HCT116 (cell line): ENCODE results near the gene DNAJC1. TPM values are rescaled to one million over a fixed set of nuclear protein-coding genes. Genes with fewer than 3 reads are reported as not detected.

Experiments
- ATAC-seq: fragments of 200-7000 bp; cut with Tn5 transposase; 2 replicates; pipeline ENCODE4 v1.9.1; 2020; ENCODE audit warnings: mild to moderate bottlenecking, moderate library complexity
- BruUV-seq: library from RNA; stranded (reverse); fragments of 400-500 nt; replicated peaks from 2 replicates; lab custom pipeline; 2021; lab: Mats Ljungman, UMichigan
- CTCF ChIA-PET: fragments of 300-600 bp; sonication (Branson Sonifier 250); formaldehyde crosslinking; loops from one replicate; lab custom pipeline; 2021; ENCODE audit warnings: antibody characterized with exemption; lab: Charles Lee
- POLR2A ChIA-PET: fragments of 300-600, 350-600 bp; sonication (Branson Sonifier 250); formaldehyde crosslinking; loops from one replicate; lab custom pipeline; 2021; ENCODE audit warnings: antibody characterized with exemption; lab: Charles Lee
- RAD21 ChIA-PET, 2 experiments: fragments of 300-600 bp; sonication (Branson Sonifier 250); formaldehyde crosslinking; loops; one replicate each; lab custom pipeline; 2023; ENCODE audit warnings: low total read pairs in 2 of 2; ENCODE audit not compliant: uncharacterized antibody in 2 of 2, unreplicated experiment in 2 of 2, low non-redundant PET in 1 of 2; lab: Charles Lee
- DNase-seq: peaks from one replicate; pipeline ENCODE4 v3.0.0-alpha.2; 2010; ENCODE audit warnings: low read depth, low spot score
- H2AFZ ChIP-seq: fragments of 200-600 bp; shearing (Covaris generic), sonication (generic); 2 replicates; pipeline ENCODE4 v1.6.1; 2017; ENCODE audit warnings: low read depth, mixed run types, mixed read lengths, antibody characterized with exemption, low read length; ENCODE audit not compliant: poor library complexity, severe bottlenecking
- H3K27ac ChIP-seq: 2 replicates; pipeline ENCODE4 v1.5.1; 2012; ENCODE audit warnings: low read depth, low read length
- H3K27me3 ChIP-seq: fragments of 200-600 bp; sonication (generic); 2 replicates; pipeline ENCODE4 v1.6.1; 2016; ENCODE audit warnings: mixed run types, low read length, mixed read lengths; ENCODE audit not compliant: insufficient read depth
- H3K36me3 ChIP-seq, 2 experiments: fragments of 200-500 bp in 1 of 2; fragments of 200-600 bp in 1 of 2; sonication (Bioruptor generic) in 1 of 2; sonication (generic) in 1 of 2; 2 replicates each; pipeline versions ENCODE4 v1.5.1 to v1.6.1; 2014 to 2016; ENCODE audit warnings: low read length in 2 of 2, inconsistent platforms in 1 of 2, mixed read lengths in 1 of 2, mixed run types in 1 of 2; ENCODE audit not compliant: insufficient read depth in 2 of 2, control insufficient read depth in 1 of 2
- H3K4me1 ChIP-seq, 2 experiments: fragments of 200-600 bp in 1 of 2; sonication (generic) in 1 of 2; 2 replicates each; pipeline versions ENCODE4 v1.5.1 to v1.6.1; 2012 to 2017; ENCODE audit warnings: low read length in 2 of 2, inconsistent platforms in 1 of 2, mild to moderate bottlenecking in 1 of 2, mixed read lengths in 1 of 2, mixed run types in 1 of 2, moderate library complexity in 1 of 2; ENCODE audit not compliant: insufficient read depth in 2 of 2, control insufficient read depth in 1 of 2
- H3K4me2 ChIP-seq: fragments of 200-600 bp; sonication (generic); 2 replicates; pipeline ENCODE4 v1.6.1; 2017; ENCODE audit warnings: mixed run types, low read length, mixed read lengths
- H3K4me3 ChIP-seq, 2 experiments: fragments of 200-600 bp in 1 of 2; sonication (generic) in 1 of 2; replicated peaks in 1 of 2; 2 replicates each; pipeline ENCODE4 v1.5.1; 2011 to 2016; ENCODE audit warnings: low read length in 2 of 2, control low read depth in 1 of 2, low read depth in 1 of 2, mild to moderate bottlenecking in 1 of 2, mixed read lengths in 1 of 2, mixed run types in 1 of 2
- H3K79me2 ChIP-seq: fragments of 200-600 bp; sonication (generic); 2 replicates; pipeline ENCODE4 v1.6.1; 2017; ENCODE audit warnings: mild to moderate bottlenecking, mixed run types, low read length, moderate library complexity, mixed read lengths; ENCODE audit not compliant: insufficient read depth
- H3K9ac ChIP-seq: fragments of 200-600 bp; sonication (generic); 2 replicates; pipeline ENCODE4 v1.6.1; 2016; ENCODE audit warnings: low read length, mixed read lengths
- H3K9me2 ChIP-seq: fragments of 200-600 bp; sonication (generic), shearing (Covaris generic); 2 replicates; pipeline ENCODE4 v1.6.1; 2017; ENCODE audit warnings: mixed run types, mild to moderate bottlenecking, moderate library complexity; ENCODE audit not compliant: insufficient read depth
- H3K9me3 ChIP-seq, 2 experiments: fragments of 200-500 bp in 1 of 2; fragments of 200-600 bp in 1 of 2; sonication (Bioruptor generic) in 1 of 2; sonication (generic) in 1 of 2; 2 replicates each; pipeline ENCODE4 v1.6.1; 2014 to 2017; ENCODE audit warnings: low read length in 2 of 2, mixed read lengths in 2 of 2, inconsistent platforms in 1 of 2, low read depth in 1 of 2, mild to moderate bottlenecking in 1 of 2, mixed run types in 1 of 2, moderate library complexity in 1 of 2; ENCODE audit not compliant: control insufficient read depth in 1 of 2, insufficient read depth in 1 of 2
- H4K20me1 ChIP-seq: fragments of 200-600 bp; sonication (generic), shearing (Covaris generic); 2 replicates; pipeline ENCODE4 v1.6.1; 2017; ENCODE audit warnings: mixed run types, mild to moderate bottlenecking, moderate library complexity; ENCODE audit not compliant: insufficient read depth
- CBX3 ChIP-seq: IDR thresholded peaks from 2 replicates; pipeline ENCODE4 v1.6.1; 2012; ENCODE audit warnings: low read depth
- CEBPB ChIP-seq: IDR thresholded peaks from 2 replicates; pipeline ENCODE4 v1.6.1; 2012; ENCODE audit warnings: low read depth
- EGR1 ChIP-seq: IDR thresholded peaks from 2 replicates; pipeline ENCODE4 v1.6.1; 2012; ENCODE audit warnings: low read depth
- EZH2 ChIP-seq: fragments of 200-600 bp; sonication (generic); IDR thresholded peaks from 2 replicates; pipeline ENCODE4 v1.6.1; 2017; ENCODE audit warnings: antibody characterized with exemption, mixed run types
- EZH2phosphoT487 ChIP-seq: fragments of 200-600 bp; IDR thresholded peaks from 2 replicates; pipeline ENCODE4 v1.6.1; 2018; ENCODE audit warnings: antibody characterized with exemption, borderline replicate concordance
- FOSL1 ChIP-seq: IDR thresholded peaks from 2 replicates; pipeline ENCODE4 v1.6.1; 2012; ENCODE audit warnings: low read depth
- JUND ChIP-seq: IDR thresholded peaks from 2 replicates; pipeline ENCODE4 v1.6.1; 2012
- POLR2A ChIP-seq: IDR thresholded peaks from 2 replicates; pipeline ENCODE4 v1.7.0; 2011; ENCODE audit warnings: borderline replicate concordance; ENCODE audit not compliant: insufficient read depth, insufficient read length; ENCODE audit errors: extremely low read depth
- POLR2AphosphoS5 ChIP-seq: IDR thresholded peaks from 2 replicates; pipeline ENCODE4 v1.6.1; 2011; ENCODE audit warnings: mild to moderate bottlenecking, low read depth, low read length, moderate library complexity
- RAD21 ChIP-seq: IDR thresholded peaks from 2 replicates; pipeline ENCODE4 v1.6.1; 2012; ENCODE audit warnings: low read depth, mild to moderate bottlenecking
- SIN3A ChIP-seq: IDR thresholded peaks from 2 replicates; pipeline ENCODE4 v1.6.1; 2012; ENCODE audit warnings: low read depth
- YY1 ChIP-seq: IDR thresholded peaks from 2 replicates; pipeline ENCODE4 v1.6.1; 2011; ENCODE audit warnings: low read length, low read depth, moderate library complexity, mild to moderate bottlenecking; ENCODE audit not compliant: insufficient replicate concordance; ENCODE audit errors: extremely low read depth
- ZFX ChIP-seq: fragments of 450-650 bp; IDR thresholded peaks from 2 replicates; pipeline ENCODE4 v1.6.1; 2017
- intact Hi-C: fragments of 100-400 bp; cut with micrococcal nuclease; formaldehyde crosslinking; loops from 2 replicates; pipeline ENCODE4 v1.10.0; 2022
- total RNA-seq: library from RNA; stranded (reverse); gene quantifications from one replicate; pipeline ENCODE4 v1.2.1, GENCODE V29; 2021; ENCODE audit not compliant: unreplicated experiment
- TF ChIP-seq, protein P1 (sequence below), 3 experiments: fragments of 200-600 bp in 1 of 3; sonication (generic) in 1 of 3; IDR thresholded peaks in 2 of 3; conservative IDR thresholded peaks in 1 of 3; 2 replicates each; pipeline ENCODE4 v1.5.1; 2012 to 2017; ENCODE audit warnings: low read depth in 2 of 3, low read length in 2 of 3, antibody characterized with exemption in 1 of 3, borderline replicate concordance in 1 of 3, control low read depth in 1 of 3, mild to moderate bottlenecking in 1 of 3, mixed read lengths in 1 of 3, mixed run types in 1 of 3, moderate library complexity in 1 of 3; ENCODE audit not compliant: insufficient read depth in 1 of 3
- TF ChIP-seq, protein P2 (sequence below): IDR thresholded peaks from 2 replicates; pipeline ENCODE4 v1.6.1; 2011; ENCODE audit warnings: mild to moderate bottlenecking, low read length, moderate library complexity; ENCODE audit not compliant: insufficient replicate concordance; ENCODE audit errors: extremely low read depth

The DNAJC1 gene
- total RNA-seq, 1 experiment from 2014 or later, result 17.9 TPM

DNA sequence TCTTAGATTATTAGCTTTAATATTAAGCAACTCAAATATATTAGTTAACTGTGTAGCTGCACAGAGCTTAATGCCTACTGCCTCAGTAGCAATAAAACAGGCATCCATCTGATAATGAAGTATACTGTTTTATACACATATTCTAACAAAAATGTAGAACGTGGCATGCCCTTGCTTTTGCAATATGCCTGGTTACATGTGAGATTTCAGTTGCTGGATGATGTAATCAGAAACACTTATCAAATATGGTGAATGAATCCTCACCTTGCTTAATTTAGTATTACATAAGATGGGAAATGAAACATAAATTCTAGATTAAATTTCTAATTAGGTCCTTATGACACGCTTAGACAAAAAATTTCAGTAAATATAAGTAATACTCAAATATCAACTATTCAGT, 8.0 kb downstream of the DNAJC1 start:
- no peaks in the 10 kb centered on the region for H4K20me1 ChIP-seq
- no peak overlapping the region for H3K4me2 ChIP-seq

DNA sequence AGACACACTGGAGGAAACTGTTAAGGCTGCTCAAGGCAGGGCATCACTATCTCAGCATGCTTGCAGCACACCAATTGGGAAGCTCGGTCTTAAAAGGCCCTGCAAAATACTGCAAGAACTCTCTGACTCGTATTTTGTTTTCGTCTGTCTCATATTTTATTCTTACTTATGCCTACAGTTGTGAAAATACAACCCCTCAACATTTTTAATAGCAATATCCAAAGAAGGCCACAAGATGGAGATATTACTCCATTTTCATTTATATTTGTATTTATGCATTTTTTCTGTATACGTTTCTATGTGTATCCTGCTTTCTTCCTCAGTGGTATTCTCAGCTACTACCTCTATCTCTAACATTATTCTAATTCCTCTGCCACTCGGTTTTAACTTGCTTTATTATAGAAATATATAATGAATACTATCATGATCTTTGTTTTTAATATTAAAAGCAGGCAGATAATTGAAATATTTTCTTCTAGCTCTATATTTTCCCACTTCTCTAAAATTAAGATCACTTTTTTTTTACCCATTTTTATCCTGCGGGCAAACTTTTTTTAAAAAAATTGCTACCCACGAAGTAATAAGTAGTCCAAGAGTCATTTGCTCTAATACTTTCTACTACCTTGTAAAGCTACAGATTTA, 10.0 kb downstream of the DNAJC1 start:
- CTCF ChIA-PET, result interaction anchor here (0.7 to 2.3 kb wide), 8 partner anchors 10 to 1164 kb away, joined by 3 to 27 read pairs (median 4); partner anchors contain the start of gene DNAJC1
- Histone ChIP-seq H3K9ac (no peak overlapping the region), H3K27me3 (no peaks in the 10 kb centered on the region), H3K36me3 (no peaks in the 10 kb centered on the region), H4K20me1 (no peaks in the 10 kb centered on the region), H3K4me1 (no peaks in the 10 kb centered on the region), H2AFZ (no peak overlapping the region), H3K9me3 (no peaks in the 10 kb centered on the region), H3K9me2 (no peaks in the 10 kb centered on the region), H3K4me3 (no peak overlapping the region), H3K79me2 (peaks cover 72% of the 10 kb centered on the region), H3K27ac (no peak overlapping the region), H3K4me2 (no peak overlapping the region)
- ATAC-seq (no peak), DNase-seq (peak; percentile 26)
- no TSS peak for BruUV-seq
- POLR2A ChIA-PET, result interaction anchor here (1.0 to 1.1 kb wide), 2 partner anchors 253 to 830 kb away, joined by 3 read pairs; no protein-coding TSS in a partner anchor
- RAD21 ChIA-PET, result interaction anchor here (0.8 kb wide), 2 partner anchors 996 to 997 kb away, joined by 3 to 4 read pairs; no protein-coding TSS in a partner anchor
- intact Hi-C loops, result loop anchor here (1.0 to 10.0 kb wide), 7 partner anchors 496 to 1299 kb away; no protein-coding TSS in a partner anchor
- TF ChIP-seq EZH2phosphoT487 (no peak), RAD21 (peak; percentile 79), CBX3 (0 out of 2 replicates have a peak, but pooled peaks have one; percentile 57), JUND (no peak), YY1 (no peak), EGR1 (0 out of 2 replicates have a peak, but pooled peaks have one; percentile 26), CEBPB (no peak)
- TF ChIP-seq, protein P1, sequence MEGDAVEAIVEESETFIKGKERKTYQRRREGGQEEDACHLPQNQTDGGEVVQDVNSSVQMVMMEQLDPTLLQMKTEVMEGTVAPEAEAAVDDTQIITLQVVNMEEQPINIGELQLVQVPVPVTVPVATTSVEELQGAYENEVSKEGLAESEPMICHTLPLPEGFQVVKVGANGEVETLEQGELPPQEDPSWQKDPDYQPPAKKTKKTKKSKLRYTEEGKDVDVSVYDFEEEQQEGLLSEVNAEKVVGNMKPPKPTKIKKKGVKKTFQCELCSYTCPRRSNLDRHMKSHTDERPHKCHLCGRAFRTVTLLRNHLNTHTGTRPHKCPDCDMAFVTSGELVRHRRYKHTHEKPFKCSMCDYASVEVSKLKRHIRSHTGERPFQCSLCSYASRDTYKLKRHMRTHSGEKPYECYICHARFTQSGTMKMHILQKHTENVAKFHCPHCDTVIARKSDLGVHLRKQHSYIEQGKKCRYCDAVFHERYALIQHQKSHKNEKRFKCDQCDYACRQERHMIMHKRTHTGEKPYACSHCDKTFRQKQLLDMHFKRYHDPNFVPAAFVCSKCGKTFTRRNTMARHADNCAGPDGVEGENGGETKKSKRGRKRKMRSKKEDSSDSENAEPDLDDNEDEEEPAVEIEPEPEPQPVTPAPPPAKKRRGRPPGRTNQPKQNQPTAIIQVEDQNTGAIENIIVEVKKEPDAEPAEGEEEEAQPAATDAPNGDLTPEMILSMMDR (IDR thresholded peaks at IDR 0.05 in 2 of 3, conservative IDR thresholded peaks at IDR 0.05 in 1 of 3; ENCODE audit: borderline replicate concordance in 1 of 3, insufficient read depth in 1 of 3, low read depth in 2 of 3, low read length in 2 of 3), result peak; percentile 17 to 69 (median 65); a peak in 3 of 6 replicates
- TF ChIP-seq, protein P2, sequence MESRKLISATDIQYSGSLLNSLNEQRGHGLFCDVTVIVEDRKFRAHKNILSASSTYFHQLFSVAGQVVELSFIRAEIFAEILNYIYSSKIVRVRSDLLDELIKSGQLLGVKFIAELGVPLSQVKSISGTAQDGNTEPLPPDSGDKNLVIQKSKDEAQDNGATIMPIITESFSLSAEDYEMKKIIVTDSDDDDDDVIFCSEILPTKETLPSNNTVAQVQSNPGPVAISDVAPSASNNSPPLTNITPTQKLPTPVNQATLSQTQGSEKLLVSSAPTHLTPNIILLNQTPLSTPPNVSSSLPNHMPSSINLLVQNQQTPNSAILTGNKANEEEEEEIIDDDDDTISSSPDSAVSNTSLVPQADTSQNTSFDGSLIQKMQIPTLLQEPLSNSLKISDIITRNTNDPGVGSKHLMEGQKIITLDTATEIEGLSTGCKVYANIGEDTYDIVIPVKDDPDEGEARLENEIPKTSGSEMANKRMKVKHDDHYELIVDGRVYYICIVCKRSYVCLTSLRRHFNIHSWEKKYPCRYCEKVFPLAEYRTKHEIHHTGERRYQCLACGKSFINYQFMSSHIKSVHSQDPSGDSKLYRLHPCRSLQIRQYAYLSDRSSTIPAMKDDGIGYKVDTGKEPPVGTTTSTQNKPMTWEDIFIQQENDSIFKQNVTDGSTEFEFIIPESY, result no peak

More for the DNA sequence above, 8.0 kb downstream of the DNAJC1 start:
- H3K27me3 ChIP-seq, result no peaks in the 10 kb centered on the region
- ChIA-PET RAD21 (no interaction called here), POLR2A (no interaction called here), CTCF (no interaction called here)
- DNase-seq (no peak), ATAC-seq (no peak)
- no peaks in the 10 kb centered on the region for H3K9me2 ChIP-seq
- BruUV-seq, result no TSS peak
- intact Hi-C loops, result loop anchor here (10.0 kb wide), 2 partner anchors 559 to 589 kb away; no protein-coding TSS in a partner anchor
- H3K9me3 ChIP-seq, result no peaks in the 10 kb centered on the region
- no peaks in the 10 kb centered on the region for H3K4me1 ChIP-seq
- H3K27ac ChIP-seq, result no peak overlapping the region
- TF ChIP-seq FOSL1 (no peak), ZFX (no peak), POLR2AphosphoS5 (no peak), RAD21 (no peak), CBX3 (no peak), SIN3A (no peak), EZH2 (no peak), POLR2A (no peak)
- H3K4me3 ChIP-seq, result no peak overlapping the region
- no peaks in the 10 kb centered on the region for H3K36me3 ChIP-seq
- H3K79me2 ChIP-seq, result peaks cover 76% of the 10 kb centered on the region
- H2AFZ ChIP-seq, result no peak overlapping the region
- no peak overlapping the region for H3K9ac ChIP-seq
